Lung (tissue), 12 donors: ENCODE results near the gene MYZAP. TPM values are rescaled to one million over a fixed set of nuclear protein-coding genes. Genes with fewer than 3 reads are reported as not detected.
A peak's percentile ranks its signal among the peaks of the same experiment; 100 is the strongest.

Experiments used
- ATAC-seq: fragments of 200-7000 bp; cut with Tn5 transposase; one replicate; pipeline ENCODE4 v1.9.1; 2020; ENCODE audit warnings: moderate number of reproducible peaks; ENCODE audit not compliant: insufficient read depth, low FRiP score
- DNase-seq, 3 donors: peaks; one replicate each; pipeline ENCODE4 v3.0.0-alpha.2; 2013 to 2017
- H3K27ac ChIP-seq, 2 donors: one replicate each; pipeline ENCODE4 v1.5.1; 2013; ENCODE audit warnings: mild to moderate bottlenecking in 2 of 2, moderate library complexity in 2 of 2, control low read depth in 1 of 2, inconsistent platforms in 1 of 2, low read depth in 1 of 2, low read length in 1 of 2
- H3K27me3 ChIP-seq, 3 donors: one replicate each; pipeline ENCODE4 v1.5.1; 2013; ENCODE audit warnings: low read length in 2 of 3; ENCODE audit not compliant: control insufficient read depth in 3 of 3, insufficient read depth in 3 of 3
- H3K36me3 ChIP-seq, 4 donors: one replicate each; pipeline ENCODE4 v1.5.1; 2013; ENCODE audit warnings: low read length in 4 of 4, mild to moderate bottlenecking in 1 of 4, moderate library complexity in 1 of 4; ENCODE audit not compliant: control insufficient read depth in 4 of 4, insufficient read depth in 4 of 4
- H3K4me1 ChIP-seq, 5 donors: one replicate each; pipeline ENCODE4 v1.5.1; 2013; ENCODE audit warnings: low read length in 5 of 5, mild to moderate bottlenecking in 2 of 5, moderate library complexity in 1 of 5; ENCODE audit not compliant: control insufficient read depth in 5 of 5, insufficient read depth in 5 of 5
- H3K4me3 ChIP-seq: one replicate; pipeline ENCODE4 v1.5.1; 2013; ENCODE audit warnings: mild to moderate bottlenecking, control low read depth, moderate library complexity
- H3K9ac ChIP-seq, 2 donors: one replicate each; pipeline ENCODE4 v1.5.1; 2013; ENCODE audit warnings: low read length in 2 of 2, control low read depth in 1 of 2; ENCODE audit not compliant: insufficient read depth in 1 of 2
- H3K9me3 ChIP-seq, 4 donors: one replicate each; pipeline ENCODE4 v1.5.1; 2013; ENCODE audit warnings: low read length in 3 of 4, mild to moderate bottlenecking in 1 of 4, moderate library complexity in 1 of 4; ENCODE audit not compliant: control insufficient read depth in 4 of 4, insufficient read depth in 3 of 4
- WGBS, 2 donors: extraction: QIAGEN DNeasy Blood & Tissue Kit; methylation state at CpG; one replicate each; pipeline ENCODE4 v1.1.7; 2013; 5-methylcytosine and 5-hydroxymethylcytosine counted together
- polyA plus RNA-seq, 2 donors: library from polyadenylated mRNA; stranded (reverse); fragments of 200-250 nt; gene quantifications; one replicate each; pipeline ENCODE4 v1.2.1, GENCODE V29; 2013
- total RNA-seq, 2 donors: library from RNA; depleted of rRNA in 1 of 2; stranded (reverse); fragments of >200 nt in 1 of 2; gene quantifications; one replicate each; pipeline ENCODE4 v1.2.1, GENCODE V29; 2014 to 2021
- TF ChIP-seq, protein P1 (sequence below): IDR thresholded peaks from 2 replicates; pipeline ENCODE4 v1.5.1; 2012; ENCODE audit warnings: mild to moderate bottlenecking; ENCODE audit errors: control extremely low read depth, extremely low read depth
- donor health status: control.
- donor health status: control.
- donor health status: Bipolar disorder and iron deficiency.
- donor health status: healthy.
- donor health status: DM: yes; HTN: yes; CAD: no.

MYZAP gene
- total and polyA plus RNA-seq, 4 donors: 6.9 to 36.9 (median 11.6) TPM

GRCh38 chr15:57639306-57639705 lies 47.6 kb downstream of the MYZAP start:
- no peak for DNase-seq
- peaks cover 0 to 6% (median 3%) of the 10 kb centered on the region in 5 donors for H3K4me1 ChIP-seq
- ATAC-seq: no peak
- H3K36me3 ChIP-seq: peaks cover 0 to 25% (median 2%) of the 10 kb centered on the region in 4 donors
- no peaks in the 10 kb centered on the region for H3K9me3 ChIP-seq
- H3K27me3 ChIP-seq: no peaks in the 10 kb centered on the region
- TF ChIP-seq, protein P1, sequence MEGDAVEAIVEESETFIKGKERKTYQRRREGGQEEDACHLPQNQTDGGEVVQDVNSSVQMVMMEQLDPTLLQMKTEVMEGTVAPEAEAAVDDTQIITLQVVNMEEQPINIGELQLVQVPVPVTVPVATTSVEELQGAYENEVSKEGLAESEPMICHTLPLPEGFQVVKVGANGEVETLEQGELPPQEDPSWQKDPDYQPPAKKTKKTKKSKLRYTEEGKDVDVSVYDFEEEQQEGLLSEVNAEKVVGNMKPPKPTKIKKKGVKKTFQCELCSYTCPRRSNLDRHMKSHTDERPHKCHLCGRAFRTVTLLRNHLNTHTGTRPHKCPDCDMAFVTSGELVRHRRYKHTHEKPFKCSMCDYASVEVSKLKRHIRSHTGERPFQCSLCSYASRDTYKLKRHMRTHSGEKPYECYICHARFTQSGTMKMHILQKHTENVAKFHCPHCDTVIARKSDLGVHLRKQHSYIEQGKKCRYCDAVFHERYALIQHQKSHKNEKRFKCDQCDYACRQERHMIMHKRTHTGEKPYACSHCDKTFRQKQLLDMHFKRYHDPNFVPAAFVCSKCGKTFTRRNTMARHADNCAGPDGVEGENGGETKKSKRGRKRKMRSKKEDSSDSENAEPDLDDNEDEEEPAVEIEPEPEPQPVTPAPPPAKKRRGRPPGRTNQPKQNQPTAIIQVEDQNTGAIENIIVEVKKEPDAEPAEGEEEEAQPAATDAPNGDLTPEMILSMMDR: no peak
- 83 to 86% methylated on average over 6 of the region's 6 CpGs for WGBS, 2 donors
- H3K4me3 ChIP-seq: no peak overlapping the region
- no peak overlapping the region for H3K9ac ChIP-seq
- peak overlapping the region in 1 of 2 donors; percentile 72 for H3K27ac ChIP-seq

GRCh38 chr15:57640930-57641682 lies 49.4 kb downstream of the MYZAP start:
- Histone ChIP-seq H3K36me3 (peaks cover 0 to 25% (median under 1%) of the 10 kb centered on the region in 4 donors), H3K4me1 (peaks cover 0 to 11% (median 0%) of the 10 kb centered on the region in 5 donors), H3K4me3 (no peak overlapping the region), H3K9ac (no peak overlapping the region), H3K27ac (peak overlapping the region in 1 of 2 donors; percentile 26), H3K27me3 (no peaks in the 10 kb centered on the region), H3K9me3 (no peaks in the 10 kb centered on the region)
- DNase-seq: peak in 2 of 3 donors; percentile 40 to 48
- TF ChIP-seq, protein P1: no peak
- no peak for ATAC-seq
- 69 to 70% methylated on average over 8 of the region's 8 CpGs for WGBS, 2 donors

DNA sequence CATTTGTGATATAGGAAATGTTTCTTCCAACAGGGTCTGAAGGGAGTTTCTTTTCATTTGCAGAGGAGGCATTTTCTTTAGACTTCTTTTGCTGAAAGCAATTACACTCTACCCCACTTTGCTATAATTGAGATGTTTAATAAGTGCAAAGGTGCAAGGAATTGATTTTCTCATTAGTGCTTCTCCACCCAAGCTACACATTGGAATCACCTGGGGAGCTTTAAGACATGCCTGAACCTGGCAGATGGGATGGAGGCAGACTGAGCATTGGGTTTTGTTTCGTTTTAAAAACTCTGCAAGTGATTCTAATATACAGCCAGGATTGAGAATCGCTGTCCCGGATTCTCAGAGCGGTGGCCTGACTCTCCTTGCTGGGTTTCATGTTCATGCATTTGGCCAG lies 52.1 kb downstream of the MYZAP start:
- no peak for DNase-seq
- Histone ChIP-seq H3K4me1 (peaks cover 0 to 11% (median 3%) of the 10 kb centered on the region in 5 donors), H3K9ac (no peak overlapping the region), H3K4me3 (no peak overlapping the region), H3K27ac (no peak overlapping the region), H3K36me3 (peaks cover 0 to 16% (median under 1%) of the 10 kb centered on the region in 4 donors), H3K9me3 (no peaks in the 10 kb centered on the region), H3K27me3 (no peaks in the 10 kb centered on the region)
- 90 to 93% methylated on average over 4 of the region's 4 CpGs for WGBS, 2 donors
- TF ChIP-seq, protein P1: no peak
- no peak for ATAC-seq
